ENCODE results near the gene NPR3.

DNA sequence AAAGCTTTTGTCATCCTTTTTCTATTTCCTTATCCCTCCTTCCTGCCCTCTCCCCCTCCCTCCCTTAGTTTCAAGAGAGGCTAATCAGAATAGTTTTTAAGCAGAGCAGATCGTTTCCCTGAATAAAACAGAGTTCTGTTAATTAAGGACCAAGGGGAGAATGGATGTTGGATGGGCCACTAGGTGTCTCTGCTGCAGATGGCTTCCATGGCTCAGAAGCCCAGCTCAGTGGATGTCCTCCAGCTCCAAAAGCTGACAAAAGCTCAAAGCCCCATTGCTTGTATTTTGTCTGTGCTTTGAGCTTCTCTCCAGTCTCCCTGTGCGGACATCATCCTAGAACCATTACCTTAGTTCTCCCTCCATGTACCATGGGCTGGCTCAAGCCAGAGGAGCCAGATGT lies 21.0 kb upstream of the NPR3 start:
- TF ChIP-seq, protein P1, sequence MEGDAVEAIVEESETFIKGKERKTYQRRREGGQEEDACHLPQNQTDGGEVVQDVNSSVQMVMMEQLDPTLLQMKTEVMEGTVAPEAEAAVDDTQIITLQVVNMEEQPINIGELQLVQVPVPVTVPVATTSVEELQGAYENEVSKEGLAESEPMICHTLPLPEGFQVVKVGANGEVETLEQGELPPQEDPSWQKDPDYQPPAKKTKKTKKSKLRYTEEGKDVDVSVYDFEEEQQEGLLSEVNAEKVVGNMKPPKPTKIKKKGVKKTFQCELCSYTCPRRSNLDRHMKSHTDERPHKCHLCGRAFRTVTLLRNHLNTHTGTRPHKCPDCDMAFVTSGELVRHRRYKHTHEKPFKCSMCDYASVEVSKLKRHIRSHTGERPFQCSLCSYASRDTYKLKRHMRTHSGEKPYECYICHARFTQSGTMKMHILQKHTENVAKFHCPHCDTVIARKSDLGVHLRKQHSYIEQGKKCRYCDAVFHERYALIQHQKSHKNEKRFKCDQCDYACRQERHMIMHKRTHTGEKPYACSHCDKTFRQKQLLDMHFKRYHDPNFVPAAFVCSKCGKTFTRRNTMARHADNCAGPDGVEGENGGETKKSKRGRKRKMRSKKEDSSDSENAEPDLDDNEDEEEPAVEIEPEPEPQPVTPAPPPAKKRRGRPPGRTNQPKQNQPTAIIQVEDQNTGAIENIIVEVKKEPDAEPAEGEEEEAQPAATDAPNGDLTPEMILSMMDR (conservative IDR thresholded peaks at IDR 0.05): peak; percentile 61
- no peak for TF ChIP-seq ZFX (IDR thresholded peaks at IDR 0.05)

Data from C4-2B (cell line).